GM12872 (cell line): ENCODE results near the gene FAM120AOS.

ENCODE experiments used
- TF ChIP-seq, protein P1 (sequence below): IDR thresholded peaks from 3 replicates; pipeline ENCODE4 v1.5.1; 2011; ENCODE audit warnings: low read depth, mild to moderate bottlenecking, low read length, moderate library complexity; ENCODE audit not compliant: insufficient read depth

FAM120AOS gene

DNA sequence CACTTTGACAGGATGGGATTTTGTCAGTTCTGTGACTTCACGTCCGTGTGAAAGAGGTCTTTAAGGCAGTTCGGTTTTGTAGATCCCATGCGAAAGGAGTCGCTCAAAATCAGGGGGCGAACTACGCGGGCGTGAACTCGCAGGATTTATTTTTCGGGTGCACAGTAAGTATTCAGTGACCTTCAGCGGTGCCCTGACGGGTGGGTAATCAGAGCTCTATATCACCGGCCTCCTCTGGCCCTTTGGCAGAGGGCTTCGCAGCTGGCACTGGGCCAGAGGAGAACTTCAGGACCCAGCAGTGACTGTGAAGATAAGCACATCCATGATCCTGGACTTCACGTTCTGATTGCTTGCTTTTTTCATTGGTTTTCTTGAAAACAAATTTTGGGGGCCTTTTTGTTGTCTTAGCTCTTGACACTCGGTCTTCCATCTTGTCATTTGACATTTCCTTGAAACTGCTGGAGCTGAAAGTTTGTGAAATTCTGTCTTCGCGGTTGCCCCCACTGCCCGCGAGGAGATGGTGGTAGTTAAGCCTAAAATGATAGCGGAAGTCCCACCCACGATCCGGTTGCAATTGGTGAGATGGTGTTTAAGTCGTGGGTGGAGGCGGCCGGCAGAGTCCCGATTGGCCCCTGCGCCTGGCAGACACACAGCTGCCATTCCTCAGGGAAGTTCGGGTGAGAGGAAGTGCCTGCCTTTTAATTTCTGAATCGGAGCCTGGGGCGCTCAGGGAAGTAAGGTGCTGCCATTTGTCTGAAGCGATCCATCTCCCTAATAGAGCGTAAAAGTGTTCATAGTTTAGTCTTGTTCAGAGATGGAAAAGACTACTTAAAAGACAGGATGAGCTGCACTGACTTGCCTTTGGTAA, at the start of gene FAM120AOS:
TSS of gene FAM120AOS (minus strand) at position 535 of the 868 bp plus-strand sequence. CDS start 872 bp downstream, outside the sequence.
- TF ChIP-seq, protein P1, sequence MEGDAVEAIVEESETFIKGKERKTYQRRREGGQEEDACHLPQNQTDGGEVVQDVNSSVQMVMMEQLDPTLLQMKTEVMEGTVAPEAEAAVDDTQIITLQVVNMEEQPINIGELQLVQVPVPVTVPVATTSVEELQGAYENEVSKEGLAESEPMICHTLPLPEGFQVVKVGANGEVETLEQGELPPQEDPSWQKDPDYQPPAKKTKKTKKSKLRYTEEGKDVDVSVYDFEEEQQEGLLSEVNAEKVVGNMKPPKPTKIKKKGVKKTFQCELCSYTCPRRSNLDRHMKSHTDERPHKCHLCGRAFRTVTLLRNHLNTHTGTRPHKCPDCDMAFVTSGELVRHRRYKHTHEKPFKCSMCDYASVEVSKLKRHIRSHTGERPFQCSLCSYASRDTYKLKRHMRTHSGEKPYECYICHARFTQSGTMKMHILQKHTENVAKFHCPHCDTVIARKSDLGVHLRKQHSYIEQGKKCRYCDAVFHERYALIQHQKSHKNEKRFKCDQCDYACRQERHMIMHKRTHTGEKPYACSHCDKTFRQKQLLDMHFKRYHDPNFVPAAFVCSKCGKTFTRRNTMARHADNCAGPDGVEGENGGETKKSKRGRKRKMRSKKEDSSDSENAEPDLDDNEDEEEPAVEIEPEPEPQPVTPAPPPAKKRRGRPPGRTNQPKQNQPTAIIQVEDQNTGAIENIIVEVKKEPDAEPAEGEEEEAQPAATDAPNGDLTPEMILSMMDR: no peak

DNA sequence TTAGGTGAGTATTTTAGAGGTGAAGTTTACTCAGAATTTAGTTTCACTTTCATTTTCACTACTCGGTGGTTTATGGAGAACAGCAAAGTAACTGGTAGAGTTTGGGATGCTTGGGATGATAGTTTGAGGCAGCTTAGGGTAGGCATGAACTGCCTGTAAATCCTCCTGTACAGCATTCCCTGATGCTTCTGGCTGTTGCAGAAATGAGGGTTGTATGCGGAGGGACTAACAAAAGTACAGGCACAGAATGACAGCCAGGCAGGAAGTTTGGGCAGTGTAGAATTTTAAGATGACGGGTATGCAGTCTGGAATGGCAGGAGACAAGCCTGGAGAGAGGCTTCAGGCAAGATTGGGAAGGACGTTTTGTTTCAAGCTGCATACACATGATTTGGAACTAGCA, 48.0 kb upstream of the FAM120AOS start:
- TF ChIP-seq, protein P1: no peak

DNA sequence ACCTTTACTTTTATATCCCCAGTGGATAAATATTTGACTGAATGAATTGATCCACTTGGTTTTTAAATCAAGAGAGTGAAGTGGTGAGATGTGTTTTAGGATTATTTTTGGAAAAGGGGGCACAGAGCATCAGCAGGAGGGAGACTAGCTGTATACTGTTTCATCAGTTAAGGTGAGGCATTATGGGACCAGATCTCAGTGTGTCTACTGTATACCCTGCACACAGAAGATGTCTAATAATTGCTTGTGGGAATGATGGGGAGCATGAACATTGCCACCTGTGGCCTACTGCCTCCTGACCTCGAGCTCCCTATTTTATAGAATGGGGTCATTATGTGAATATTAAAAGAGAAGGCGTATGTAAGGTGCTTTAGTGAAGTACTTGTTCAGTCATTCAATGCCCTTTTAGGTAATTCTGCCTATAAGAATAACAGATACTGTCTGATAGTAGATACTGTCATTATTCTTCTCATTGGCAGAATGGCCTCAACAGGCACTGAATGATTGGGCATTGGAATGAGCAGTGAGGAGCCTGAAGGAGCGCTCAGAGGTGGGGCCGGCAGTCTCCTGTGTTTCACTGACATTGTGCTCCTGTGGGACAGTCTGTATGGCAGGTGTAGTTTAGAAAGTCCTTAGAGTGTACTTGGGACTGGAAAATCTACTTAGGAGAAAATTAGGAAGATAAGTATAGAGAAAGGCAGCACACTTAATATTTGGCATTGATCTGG, 47.4 kb upstream of the FAM120AOS start:
- TF ChIP-seq, protein P1: no peak

DNA sequence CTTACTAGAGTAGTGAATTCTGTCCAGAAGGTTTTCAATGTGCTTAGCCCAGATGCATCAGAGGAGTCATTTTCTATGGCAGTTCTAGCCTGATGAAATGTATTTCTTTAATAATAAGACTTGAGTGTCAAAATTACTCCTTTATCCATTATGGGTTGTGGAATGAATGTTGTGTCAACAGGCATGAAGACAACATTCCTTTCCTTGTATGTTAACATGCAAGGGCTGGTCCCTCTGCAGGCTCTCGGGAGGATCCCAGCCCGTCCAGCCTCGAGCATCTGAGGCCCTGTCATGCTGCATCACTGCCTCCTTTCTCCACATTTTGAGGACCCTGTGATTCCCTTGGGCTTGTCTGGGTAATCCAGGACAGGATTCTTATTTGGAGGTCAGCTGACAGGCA, 42.9 kb upstream of the FAM120AOS start:
- TF ChIP-seq, protein P1: no peak

DNA sequence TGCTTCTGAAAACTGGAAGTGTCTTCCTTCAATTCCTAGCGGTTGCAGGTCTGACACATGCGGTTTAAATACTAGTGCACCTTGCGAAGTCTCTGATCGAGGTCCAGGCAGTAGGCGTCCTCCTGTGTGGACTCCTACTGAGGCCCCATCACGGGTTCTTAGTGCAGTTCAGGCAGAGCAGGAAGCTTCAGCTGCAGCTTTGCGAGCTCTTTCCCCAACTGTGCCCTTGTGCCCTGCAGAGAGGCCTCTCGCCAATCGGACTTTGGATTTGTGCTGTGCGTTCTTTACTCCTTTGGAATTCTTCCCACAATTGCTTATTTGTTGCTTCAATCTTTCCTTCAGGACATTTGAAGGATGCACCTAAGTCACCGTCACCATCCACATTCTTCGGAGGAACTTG, 40.6 kb upstream of the FAM120AOS start:
- TF ChIP-seq, protein P1: no peak

DNA sequence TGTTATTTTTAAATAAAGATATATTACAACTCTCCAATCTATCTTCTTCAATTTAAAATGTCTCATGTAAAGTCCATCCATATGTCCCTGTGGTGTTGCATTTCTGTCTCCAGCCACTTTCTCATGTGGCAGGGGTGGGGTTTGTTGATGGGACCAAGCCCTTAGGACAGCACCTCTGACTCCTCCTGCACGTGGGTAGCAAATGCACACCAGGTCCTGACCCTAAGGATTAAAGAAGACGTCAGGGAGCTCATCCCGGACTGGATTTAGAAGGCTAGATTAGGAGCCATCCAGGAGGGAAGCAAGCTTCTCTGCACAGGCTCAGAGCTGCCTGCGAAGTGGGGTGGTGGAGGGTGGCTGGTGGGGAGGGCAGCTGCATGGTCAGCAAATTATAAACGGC, 38.9 kb upstream of the FAM120AOS start:
- TF ChIP-seq, protein P1: no peak

DNA sequence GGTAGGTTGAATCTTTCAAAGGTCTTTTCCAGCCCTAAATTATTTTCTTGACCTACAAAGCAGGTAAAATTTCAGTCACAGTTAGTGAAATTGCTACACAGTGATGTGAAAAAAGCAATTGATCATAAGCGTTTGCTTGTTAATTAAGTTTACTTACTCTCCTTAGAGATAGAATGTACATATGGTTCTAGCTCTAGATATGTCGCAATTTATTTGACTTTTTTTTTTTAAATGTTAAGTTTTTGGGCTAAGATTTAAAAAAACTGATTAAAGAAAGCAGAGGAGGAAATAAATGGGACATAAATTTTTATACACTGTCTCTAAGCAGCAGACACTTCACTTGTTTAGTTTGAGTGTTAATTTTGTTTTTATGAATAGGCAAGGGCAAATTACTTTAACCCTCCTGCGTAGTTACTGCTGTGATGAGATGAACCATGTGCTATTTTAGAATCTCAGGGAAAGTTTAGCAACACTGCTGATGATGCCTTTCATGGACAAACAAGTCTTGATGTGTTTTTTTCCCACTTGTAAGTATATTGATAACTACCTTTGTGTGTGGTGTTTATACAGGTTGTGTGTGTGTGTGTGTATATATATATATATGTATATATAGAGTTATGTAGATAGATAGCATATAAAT, 38.3 kb upstream of the FAM120AOS start:
- TF ChIP-seq, protein P1: no peak
